D721Med (cell line): Measurements from ENCODE around the gene MADD.

ENCODE experiments used
- DNase-seq: peaks from one replicate; pipeline ENCODE4 v3.0.0; 2011; ENCODE audit warnings: low spot score; ENCODE audit not compliant: insufficient read length
- FAIRE-seq: peaks from 2 replicates; lab custom pipeline; 2011; peaks lifted over from hg19 to GRCh38; lab: Jason Lieb, UNC
- TF ChIP-seq, protein P1 (sequence below): IDR thresholded peaks from 2 replicates; pipeline ENCODE4 v1.5.1; 2012; ENCODE audit warnings: mild to moderate bottlenecking, control low read depth; ENCODE audit not compliant: insufficient read depth; ENCODE audit errors: missing control alignments

MADD gene

DNA sequence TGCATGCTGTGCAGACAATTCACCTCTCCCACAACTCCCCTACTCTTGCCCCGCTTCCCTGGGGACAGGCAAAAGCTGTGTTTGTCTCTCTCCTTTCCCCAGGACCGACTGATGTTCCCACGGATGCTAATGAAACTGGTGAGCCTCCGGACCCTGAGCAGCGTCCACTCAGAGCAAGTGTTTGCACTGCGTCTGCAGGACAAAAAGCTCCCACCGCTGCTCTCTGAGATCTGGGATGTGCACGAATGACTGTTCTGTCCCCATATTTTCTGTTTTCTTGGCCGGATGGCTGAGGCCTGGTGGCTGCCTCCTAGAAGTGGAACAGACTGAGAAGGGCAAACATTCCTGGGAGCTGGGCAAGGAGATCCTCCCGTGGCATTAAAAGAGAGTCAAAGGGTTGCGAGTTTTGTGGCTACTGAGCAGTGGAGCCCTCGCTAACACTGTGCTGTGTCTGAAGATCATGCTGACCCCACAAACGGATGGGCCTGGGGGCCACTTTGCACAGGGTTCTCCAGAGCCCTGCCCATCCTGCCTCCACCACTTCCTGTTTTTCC, 1.4 kb upstream of the MADD start:
- no peak for FAIRE-seq
- TF ChIP-seq, protein P1, sequence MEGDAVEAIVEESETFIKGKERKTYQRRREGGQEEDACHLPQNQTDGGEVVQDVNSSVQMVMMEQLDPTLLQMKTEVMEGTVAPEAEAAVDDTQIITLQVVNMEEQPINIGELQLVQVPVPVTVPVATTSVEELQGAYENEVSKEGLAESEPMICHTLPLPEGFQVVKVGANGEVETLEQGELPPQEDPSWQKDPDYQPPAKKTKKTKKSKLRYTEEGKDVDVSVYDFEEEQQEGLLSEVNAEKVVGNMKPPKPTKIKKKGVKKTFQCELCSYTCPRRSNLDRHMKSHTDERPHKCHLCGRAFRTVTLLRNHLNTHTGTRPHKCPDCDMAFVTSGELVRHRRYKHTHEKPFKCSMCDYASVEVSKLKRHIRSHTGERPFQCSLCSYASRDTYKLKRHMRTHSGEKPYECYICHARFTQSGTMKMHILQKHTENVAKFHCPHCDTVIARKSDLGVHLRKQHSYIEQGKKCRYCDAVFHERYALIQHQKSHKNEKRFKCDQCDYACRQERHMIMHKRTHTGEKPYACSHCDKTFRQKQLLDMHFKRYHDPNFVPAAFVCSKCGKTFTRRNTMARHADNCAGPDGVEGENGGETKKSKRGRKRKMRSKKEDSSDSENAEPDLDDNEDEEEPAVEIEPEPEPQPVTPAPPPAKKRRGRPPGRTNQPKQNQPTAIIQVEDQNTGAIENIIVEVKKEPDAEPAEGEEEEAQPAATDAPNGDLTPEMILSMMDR = no peak
- DNase-seq = no peak

DNA sequence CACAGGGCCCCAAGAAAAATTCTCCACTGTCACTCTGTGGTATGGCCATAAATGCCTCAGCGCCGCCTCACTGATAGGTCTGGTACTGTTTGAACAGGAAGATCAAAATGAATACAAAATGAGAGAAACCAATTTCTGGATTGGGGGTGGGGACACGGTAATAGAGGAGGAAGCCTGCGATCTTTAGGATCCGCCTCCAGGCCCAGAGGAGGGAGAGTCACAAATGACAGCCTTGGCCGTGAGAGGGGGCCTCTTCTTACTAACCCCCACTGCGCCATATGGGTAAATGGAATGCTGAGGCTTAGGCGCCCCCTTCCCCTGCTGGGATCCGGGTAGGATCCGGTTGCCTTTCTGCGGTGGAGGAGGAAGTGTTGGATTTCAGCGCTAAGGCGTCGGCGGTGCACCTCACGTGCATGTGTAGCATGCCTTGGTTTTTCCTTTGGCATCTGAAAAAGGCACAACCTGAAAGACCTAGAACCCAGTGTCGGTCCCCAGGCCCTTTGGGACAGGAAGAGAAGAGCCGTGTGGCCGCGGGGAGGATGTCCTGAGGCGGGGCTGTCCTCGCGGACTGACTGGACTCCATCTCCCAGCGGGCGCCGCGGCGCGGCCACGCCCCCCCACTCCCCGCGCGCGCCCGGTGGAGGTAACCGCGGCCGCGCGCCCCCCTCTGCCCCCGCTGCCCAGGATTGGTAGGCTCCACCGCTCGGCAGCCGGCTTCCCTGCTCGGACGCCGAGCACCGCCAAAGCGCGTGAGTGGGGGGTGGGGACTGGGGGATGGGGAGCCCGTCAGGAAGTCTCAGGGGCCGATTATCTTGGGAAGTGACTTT, 718 bp upstream of the MADD start:
- no peak for FAIRE-seq
- TF ChIP-seq, protein P1 = no peak
- peak; percentile 69 for DNase-seq

DNA sequence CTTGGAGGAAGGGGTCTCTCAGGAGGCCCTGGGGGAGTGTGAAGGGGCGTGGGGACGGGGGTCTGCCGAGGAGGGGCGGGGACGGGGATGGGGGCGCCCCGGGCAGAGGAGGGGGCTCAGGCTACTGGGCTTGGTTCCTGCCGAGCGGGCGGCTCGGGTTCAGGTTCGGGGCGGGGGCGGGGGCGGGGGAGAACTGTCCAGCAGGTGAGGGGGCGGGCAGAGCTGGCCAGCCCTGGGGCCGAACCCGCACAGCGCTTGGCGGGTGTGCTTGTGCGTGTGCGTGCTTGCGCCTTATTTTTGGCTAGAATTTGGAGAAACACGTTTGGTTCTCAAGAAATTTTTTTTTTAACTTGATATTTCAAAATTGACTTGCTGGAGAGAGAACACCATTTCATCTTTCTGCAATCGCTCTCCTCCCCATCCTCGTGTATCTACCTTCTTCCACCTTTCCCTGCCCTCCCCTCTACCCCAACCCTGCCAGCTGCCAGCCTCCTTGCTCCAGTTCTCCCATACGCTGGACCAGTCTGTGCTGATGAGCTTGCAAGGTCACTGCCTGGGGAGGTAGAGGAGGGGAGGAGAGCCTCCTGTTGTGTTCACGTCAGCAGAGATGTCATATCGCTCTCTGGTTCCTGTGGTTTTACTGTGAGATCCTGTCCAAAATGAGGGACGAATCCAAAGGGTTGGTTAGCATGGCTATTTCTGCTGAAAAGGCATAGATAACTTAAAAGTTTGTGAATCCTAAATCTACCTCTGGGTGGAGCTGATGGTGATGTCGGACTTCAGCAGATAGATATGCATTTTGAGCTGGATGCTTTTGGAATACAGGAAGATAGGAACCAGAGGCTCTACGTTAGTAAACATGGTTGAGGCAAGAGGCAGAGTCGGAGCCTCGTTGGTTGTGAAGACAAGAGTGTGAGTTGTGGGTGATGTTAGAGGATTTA, 668 bp downstream of the MADD start:
- TF ChIP-seq, protein P1 = peak; percentile 19
- no peak for FAIRE-seq
- no peak for DNase-seq

DNA sequence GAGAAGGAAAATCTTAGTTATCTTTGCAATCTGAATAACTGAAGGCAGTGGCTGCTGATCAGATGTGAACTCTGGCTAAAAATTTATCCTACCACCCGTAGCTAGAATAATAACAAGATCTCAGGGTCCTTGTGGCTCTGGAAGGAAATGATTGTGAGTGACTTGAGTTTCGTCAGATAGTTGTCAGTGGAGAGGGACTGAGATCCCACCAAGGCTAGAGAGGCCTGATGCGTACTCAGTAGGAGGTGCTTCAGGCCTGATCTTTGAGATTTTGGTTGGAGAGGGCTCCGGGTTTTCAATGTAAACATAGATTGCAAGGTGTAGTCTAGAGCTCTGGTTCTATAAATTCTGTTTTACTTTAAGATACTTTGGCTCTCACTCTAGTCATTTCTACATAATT, 1.4 kb downstream of the MADD start:
- no peak for FAIRE-seq
- TF ChIP-seq, protein P1 = no peak
- no peak for DNase-seq

DNA sequence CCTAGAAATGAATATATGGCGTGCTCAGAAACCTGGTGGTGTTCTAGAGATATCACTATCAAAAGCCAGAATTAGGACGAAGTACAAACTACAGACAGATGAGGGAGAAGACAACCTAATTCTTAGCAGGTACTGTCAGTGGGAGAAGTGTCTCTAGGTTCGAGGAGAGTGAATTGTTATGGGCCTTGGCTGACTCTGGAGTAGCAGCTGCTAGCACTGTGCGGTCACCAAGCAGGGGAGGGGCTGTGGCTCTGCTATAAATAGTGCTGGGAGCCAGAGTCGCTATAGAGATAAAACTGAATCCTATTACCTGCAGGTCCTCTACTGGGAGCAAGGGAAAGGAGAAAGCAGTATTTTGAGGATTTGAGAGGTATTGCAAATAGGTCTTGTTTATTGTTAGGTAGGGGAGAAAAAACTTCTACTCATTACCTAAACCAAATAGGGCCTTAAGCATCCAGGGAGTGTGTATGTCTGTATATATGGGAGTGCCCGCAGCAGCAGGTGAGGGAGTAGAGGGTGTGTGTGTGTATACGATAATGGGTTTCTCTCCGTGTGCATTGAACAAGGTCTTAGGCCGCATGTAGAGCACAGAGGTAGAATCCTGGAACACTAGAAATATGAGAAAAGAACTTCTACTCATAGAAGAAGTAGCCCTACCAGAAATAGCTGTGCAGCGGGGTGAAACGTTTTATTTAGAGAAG, 2.2 kb downstream of the MADD start:
- TF ChIP-seq, protein P1 = no peak
- FAIRE-seq = no peak
- no peak for DNase-seq

DNA sequence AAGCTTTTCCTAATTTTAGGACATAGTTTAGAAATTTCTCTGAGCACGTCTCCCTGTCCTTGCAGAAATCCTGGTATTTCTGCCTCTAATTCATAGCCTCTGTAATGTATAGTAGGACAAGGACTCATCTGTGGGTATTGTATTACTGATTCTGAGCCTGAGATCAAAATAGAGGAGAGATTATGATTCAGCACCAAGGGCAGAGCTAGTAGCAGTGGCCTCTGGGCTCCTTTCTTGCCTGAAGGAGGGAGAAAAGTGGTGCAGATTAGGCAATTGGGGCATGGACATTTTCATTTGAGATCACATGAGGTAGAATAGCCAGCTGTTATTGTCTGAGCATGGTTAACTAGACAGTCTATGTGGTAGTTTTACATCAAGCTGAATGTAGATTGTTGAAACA, 2.8 kb downstream of the MADD start:
- TF ChIP-seq, protein P1 = no peak
- FAIRE-seq = no peak
- no peak for DNase-seq
